ENCODE measurements around the gene SPATA13. TPM values are rescaled to one million over a fixed set of nuclear protein-coding genes. Genes with fewer than 3 reads are reported as not detected.
A peak's percentile ranks its signal among the peaks of the same experiment; 100 is the strongest.
"Not testable (repeated sequence)": the region's sequence is repeated elsewhere in the genome, so short reads cannot be mapped to it uniquely, and the experiment has no call there.

Gene SPATA13
- polyA plus RNA-seq, 3 donors from 2014 or later: 19.0 to 112 (median 65.6) TPM

DNA sequence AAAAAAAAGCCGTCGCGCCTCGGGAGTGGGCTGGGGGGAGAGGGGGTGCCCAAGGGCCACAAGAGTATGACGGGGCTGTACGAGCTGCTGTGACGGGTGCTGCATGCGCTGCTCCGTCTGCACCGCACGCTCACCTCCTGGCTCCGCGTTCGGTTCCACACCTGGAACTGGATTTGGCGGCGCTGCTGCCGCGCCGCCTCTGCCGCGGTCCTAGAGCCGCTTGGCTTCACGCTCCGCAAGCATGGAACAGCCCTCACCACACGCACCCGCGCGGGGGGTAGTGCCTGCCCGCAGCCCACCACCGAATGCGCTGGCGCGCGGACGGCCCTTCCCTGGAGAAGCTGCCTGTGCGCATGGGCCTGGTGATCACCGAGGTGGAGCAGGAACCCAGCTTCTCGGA, 167.6 kb downstream of the SPATA13 start:
- Mint-ChIP-seq H3K36me3 (no peaks in the 10 kb centered on the region), H3K9me3 (peaks cover 0 to 3% (median 0%) of the 10 kb centered on the region in 6 donors), H3K4me1 (peaks cover 0 to 2% of the 10 kb centered on the region in 2 donors), H3K27ac (no peak overlapping the region), H3K27me3 (ENCODE audit: low read depth in 3 of 3) (peaks cover 2 to 15% (median 12%) of the 10 kb centered on the region in 3 donors), H3K4me3 (peak overlapping the region in 2 of 5 donors; percentile 10 to 55)
- no peak for DNase-seq

DNA sequence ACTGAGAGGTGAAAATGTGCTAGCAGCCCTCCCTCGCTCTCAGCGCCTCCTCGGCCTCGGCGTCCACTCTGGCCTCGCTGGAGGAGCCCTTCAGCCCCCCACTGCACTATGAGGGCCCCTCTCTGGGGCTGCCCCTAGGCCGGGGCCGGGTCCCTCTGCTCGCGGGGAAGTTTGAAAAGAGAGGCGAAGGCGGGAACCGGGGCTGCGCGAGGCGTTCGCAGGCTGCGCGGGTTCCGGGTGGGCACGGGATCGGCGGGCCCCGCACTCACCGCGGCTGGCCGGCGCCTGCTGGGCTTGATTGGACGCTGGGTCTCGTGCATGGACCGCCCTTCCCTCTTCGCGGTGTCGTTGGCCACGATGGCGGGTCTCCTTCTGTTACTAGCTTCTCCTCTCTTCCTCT, 178.2 kb downstream of the SPATA13 start:
- Mint-ChIP-seq H3K36me3 (no peaks in the 10 kb centered on the region), H3K4me1 (peaks cover 2 to 6% of the 10 kb centered on the region in 2 donors), H3K27ac (no peak overlapping the region), H3K4me3 (no peak overlapping the region), H3K9me3 (no peaks in the 10 kb centered on the region), H3K27me3 (ENCODE audit: low read depth in 3 of 3) (peaks cover 2 to 7% (median 4%) of the 10 kb centered on the region in 3 donors)
- DNase-seq: no peak

DNA sequence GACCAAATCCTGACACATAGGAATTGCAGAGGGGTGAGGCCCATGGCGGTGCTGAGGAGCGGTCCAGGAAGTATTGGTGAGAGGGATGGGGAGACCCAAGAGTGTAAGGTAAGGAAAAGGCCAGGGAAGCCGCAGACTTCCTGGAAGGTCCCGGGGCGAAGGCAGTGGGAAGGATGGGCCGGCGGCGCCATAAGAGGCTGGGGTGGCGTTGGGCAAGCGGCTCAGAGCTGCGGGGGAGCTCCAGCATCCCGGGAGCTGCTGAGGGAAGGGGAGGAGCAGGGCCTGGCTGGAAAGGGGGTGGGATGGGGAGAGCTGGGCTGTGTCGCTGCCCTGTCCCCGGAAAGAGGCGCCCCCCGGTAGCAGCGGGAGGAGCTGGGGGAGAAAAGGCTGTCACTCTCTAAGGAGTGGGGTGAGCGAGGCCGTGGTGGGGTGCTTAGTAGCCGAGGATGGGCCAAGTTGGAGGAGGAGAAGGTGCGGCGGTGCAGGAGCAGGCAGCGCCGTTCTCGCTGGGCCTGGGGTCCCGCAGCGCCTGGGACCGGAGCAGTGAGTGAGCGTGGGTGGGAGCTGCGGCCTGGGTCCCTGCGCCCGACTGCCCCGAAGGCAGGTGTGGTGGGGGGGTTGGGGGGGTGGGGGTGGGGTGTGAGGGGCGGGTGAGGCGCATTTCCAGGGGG, 179.6 kb downstream of the SPATA13 start:
- H3K4me3 Mint-ChIP-seq: no peak overlapping the region
- no peaks in the 10 kb centered on the region for H3K9me3 Mint-ChIP-seq
- no peak for DNase-seq
- H3K4me1 Mint-ChIP-seq: peaks cover 2 to 6% of the 10 kb centered on the region in 2 donors
- H3K27me3 Mint-ChIP-seq (ENCODE audit: low read depth in 3 of 3): peaks cover 0 to 3% (median 2%) of the 10 kb centered on the region in 3 donors
- no peaks in the 10 kb centered on the region for H3K36me3 Mint-ChIP-seq
- H3K27ac Mint-ChIP-seq: no peak overlapping the region

DNA sequence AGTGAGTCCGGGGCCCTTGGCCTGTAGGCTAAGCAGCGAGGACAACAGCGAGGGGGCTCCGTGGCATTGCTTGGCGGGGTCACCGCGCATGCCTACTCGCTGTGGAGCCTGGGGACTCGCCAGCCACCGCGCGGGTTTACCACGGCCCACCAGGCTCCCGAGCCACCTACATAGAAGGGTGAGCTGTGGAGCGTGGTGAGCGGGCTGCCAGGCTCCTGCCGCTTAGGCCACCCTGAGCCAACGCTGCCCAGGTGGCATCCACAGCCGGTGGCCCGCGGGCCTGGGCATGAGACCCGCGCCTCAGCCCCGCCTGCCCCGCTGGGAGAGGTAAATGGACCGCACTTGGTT, 180.1 kb downstream of the SPATA13 start:
- Mint-ChIP-seq H3K4me1 (peaks cover 2 to 6% of the 10 kb centered on the region in 2 donors), H3K4me3 (no peak overlapping the region), H3K9me3 (no peaks in the 10 kb centered on the region), H3K27me3 (ENCODE audit: low read depth in 3 of 3) (peaks cover 0 to 3% (median 2%) of the 10 kb centered on the region in 3 donors), H3K36me3 (no peaks in the 10 kb centered on the region), H3K27ac (no peak overlapping the region)
- no peak for DNase-seq

DNA sequence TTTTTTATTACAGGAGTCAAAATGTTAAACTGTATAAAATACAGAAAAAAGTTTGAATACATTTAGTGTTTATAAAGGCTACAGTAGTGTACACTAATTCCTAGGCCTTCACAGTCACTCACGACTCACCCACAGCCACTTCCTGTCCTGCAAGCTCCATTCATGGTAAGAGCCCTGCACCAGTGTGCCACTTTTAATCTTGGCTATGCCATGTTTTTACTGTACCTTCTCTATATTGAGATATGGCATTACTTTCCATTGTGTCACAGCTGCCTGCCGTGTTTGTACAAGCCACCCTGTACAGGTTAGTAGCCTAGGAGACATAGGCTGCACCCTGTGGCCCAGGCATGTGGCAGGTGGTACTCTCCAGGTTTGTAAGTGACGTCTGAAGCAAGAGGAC, 180.9 kb downstream of the SPATA13 start:
- Mint-ChIP-seq H3K36me3 (no peaks in the 10 kb centered on the region), H3K4me3 (no peak overlapping the region), H3K27ac (no peak overlapping the region), H3K9me3 (no peaks in the 10 kb centered on the region), H3K4me1 (peaks cover 2 to 6% of the 10 kb centered on the region in 2 donors), H3K27me3 (ENCODE audit: low read depth in 3 of 3) (peaks cover 2 to 3% (median 2%) of the 10 kb centered on the region in 3 donors)
- DNase-seq: no peak

DNA sequence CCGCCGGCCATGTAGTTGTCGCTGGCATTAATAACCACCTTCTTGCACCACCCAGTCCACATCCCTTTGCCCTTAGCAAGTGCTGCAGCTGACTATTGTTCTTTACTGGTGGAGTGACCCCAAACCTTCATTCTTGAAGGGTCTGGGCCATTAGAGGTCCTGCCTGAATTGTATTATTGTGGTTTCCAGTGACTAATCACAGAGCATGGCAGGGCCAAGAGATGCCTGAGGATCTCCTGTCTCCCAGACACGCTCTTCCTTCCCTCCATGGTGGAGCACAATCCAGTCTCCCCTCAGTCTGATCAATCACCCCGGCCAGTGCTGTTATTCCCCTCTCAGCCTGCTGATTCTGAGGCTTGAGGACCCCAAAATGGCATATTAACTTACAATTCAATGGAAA, 187.9 kb downstream of the SPATA13 start:
- no peaks in the 10 kb centered on the region for H3K4me1 Mint-ChIP-seq
- DNase-seq: no peak
- H3K27me3 Mint-ChIP-seq (ENCODE audit: low read depth in 3 of 3): peaks cover 0 to 3% (median 0%) of the 10 kb centered on the region in 3 donors
- no peak overlapping the region for H3K27ac Mint-ChIP-seq
- no peaks in the 10 kb centered on the region for H3K9me3 Mint-ChIP-seq
- H3K36me3 Mint-ChIP-seq: no peaks in the 10 kb centered on the region
- H3K4me3 Mint-ChIP-seq: no peak overlapping the region

DNA sequence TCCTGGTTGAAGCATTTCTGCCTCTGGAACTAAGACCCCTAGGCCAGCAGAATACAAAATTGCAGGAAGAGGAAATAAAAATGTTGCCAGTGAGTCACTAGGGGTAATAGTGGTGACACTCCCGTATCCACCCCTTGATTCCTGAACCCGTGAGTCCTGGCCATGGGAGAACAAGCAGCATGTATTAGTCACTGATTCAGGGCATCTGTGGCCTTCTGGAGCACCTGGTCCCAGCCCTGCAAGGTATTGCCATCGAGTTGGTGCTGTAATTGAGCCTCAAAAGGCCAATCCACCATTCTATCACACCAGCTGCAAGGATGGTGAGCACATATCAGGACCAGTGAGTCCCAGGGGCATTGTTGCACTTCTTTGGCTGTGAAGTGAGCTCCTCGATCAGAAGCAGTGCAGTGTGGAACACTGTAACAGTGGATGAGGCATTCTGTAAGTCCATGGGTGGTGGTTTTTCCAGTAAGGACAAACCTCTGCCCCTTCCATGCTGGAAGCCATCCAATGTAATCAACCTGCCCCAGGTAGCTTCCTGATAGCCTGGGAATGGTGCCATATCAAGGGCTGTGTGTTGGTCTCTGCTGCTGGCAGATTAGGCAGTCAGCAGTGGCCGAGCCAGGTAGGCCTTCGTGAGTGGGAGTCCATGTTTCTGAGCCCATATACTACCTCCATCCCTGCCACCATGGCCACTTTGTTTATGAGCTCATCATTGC, 188.4 kb downstream of the SPATA13 start:
- Mint-ChIP-seq H3K9me3 (no peaks in the 10 kb centered on the region), H3K4me1 (no peaks in the 10 kb centered on the region), H3K36me3 (no peaks in the 10 kb centered on the region), H3K4me3 (no peak overlapping the region), H3K27me3 (ENCODE audit: low read depth in 3 of 3) (peaks cover 0 to 3% (median 0%) of the 10 kb centered on the region in 3 donors), H3K27ac (no peak overlapping the region)
- no peak for DNase-seq

DNA sequence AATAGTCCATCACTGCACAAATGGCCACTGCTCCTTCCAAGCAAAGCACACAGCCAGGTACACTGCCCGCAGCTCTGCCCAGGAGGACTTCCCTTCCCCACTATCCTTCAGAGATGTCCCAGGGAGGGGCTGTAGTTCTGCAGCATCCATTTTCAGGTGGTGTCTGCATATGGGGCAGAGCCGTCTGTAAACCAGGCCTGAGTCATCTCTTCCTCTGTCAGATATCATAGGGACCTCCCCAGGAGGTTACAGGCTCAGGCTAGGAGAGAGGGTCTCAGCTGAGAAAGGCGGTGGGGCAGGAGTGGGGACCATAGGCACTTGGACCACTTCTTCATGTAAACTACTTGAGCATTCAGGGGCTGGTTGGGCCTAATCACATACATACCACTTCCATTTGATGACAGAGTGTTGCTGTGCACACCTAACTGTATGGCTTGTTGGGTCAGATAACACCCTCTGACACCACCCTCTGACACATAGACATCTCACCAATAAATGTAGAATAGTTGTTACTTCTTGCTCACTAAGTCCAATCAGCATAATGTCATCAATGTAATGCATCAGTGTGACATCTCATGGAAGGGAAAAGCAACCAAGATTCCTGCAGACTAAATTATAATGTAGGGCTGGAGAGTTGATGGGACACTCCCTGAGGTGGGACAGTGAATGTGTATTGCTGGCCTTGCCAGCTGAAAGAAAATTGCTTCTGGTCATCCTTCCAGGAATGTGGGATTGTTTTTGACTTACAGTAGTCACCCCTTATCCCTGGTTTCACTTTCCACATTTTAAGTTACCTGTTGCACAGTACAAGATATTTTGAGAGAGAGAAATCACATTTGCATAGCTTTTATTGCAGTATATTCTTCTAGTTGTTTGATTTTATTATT, 189.5 kb downstream of the SPATA13 start:
- not testable (repeated sequence) for H3K36me3 Mint-ChIP-seq; H3K4me3 Mint-ChIP-seq; DNase-seq; H3K9me3 Mint-ChIP-seq; H3K27me3 Mint-ChIP-seq (ENCODE audit: low read depth in 3 of 3); H3K27ac Mint-ChIP-seq; H3K4me1 Mint-ChIP-seq

DNA sequence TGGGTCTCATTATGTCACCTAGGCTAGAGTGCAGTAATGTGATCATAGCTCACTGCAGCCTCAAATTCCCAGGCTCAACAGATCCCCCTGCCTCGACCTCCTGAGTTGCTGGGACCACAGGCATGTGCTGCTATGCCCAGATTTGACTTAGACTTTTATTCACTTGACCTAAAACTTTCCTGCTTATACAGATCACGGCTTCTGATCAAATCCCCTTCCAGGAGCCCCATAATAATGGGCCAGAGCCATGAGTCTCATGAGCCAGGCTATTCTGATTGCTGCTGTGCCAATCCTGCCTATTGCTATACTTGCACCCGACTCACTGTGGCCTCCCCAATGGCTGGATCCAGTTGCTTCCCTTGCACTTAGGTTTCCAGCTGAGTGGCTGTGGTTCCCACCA, 190.9 kb downstream of the SPATA13 start:
- Mint-ChIP-seq H3K27ac (no peak overlapping the region), H3K36me3 (no peaks in the 10 kb centered on the region), H3K27me3 (ENCODE audit: low read depth in 3 of 3) (peaks cover 0 to under 1% (median 0%) of the 10 kb centered on the region in 3 donors), H3K9me3 (no peaks in the 10 kb centered on the region), H3K4me1 (no peaks in the 10 kb centered on the region), H3K4me3 (no peak overlapping the region)
- no peak for DNase-seq

DNA sequence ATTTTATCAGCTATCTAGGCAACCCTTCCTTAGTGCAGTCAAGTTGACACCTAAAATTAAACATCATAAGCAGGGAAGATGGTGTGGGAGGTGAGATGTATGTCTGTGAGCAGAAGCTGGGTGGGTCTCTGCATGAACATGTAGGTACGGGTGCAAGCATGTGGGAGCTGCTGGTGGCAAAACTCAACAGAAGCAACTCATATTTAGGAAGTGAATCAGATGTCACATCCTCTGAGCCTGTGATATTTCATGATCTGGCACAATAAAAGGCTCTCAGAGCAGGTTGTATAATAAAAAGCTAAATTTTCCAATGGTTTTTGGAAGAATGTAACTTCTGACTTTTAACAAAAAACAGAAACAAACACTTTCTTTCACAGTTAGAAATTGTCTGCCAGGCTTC, 193.2 kb downstream of the SPATA13 start:
- no peak overlapping the region for H3K27ac Mint-ChIP-seq
- H3K4me3 Mint-ChIP-seq: no peak overlapping the region
- DNase-seq: no peak
- H3K36me3 Mint-ChIP-seq: no peaks in the 10 kb centered on the region
- H3K4me1 Mint-ChIP-seq: no peaks in the 10 kb centered on the region
- H3K9me3 Mint-ChIP-seq: no peaks in the 10 kb centered on the region
- H3K27me3 Mint-ChIP-seq (ENCODE audit: low read depth in 3 of 3): no peaks in the 10 kb centered on the region

DNA sequence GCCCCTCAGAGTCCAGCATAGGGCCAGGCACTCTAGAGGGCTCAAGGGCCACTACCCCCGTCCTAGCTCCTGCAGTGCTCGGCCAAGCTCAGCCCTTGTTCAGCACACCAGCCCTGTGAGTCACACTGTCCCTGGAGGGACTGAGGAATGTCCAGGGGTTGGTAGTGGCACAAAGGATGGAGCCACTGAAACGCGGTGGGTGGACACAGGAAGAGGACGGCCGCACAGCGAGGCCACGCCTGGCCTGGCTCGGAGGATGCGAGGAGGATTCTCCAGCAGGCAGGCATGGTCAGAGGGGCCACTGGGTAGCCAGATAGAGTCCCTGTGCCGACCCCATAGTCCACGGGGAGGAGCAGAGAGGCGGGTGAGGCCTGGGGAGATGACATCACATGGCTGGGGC, 194.6 kb downstream of the SPATA13 start:
- H3K36me3 Mint-ChIP-seq: no peaks in the 10 kb centered on the region
- no peaks in the 10 kb centered on the region for H3K27me3 Mint-ChIP-seq (ENCODE audit: low read depth in 3 of 3)
- DNase-seq: no peak
- no peaks in the 10 kb centered on the region for H3K9me3 Mint-ChIP-seq
- no peaks in the 10 kb centered on the region for H3K4me1 Mint-ChIP-seq
- H3K27ac Mint-ChIP-seq: no peak overlapping the region
- H3K4me3 Mint-ChIP-seq: no peak overlapping the region

DNA sequence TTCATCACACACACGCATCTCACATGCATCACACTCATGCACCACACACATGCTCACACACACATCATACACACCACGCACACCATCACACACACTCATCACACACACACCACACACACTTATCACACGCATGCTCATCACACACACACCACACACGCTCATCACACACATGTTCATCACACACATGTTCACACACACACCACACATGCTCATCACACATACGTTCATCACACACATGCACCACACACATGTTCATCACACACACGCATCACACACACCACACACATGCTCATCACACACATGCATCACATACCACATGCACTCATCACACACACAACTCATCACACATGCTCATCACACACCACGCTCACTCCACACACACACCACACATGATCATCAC, 195.8 kb downstream of the SPATA13 start:
- no peaks in the 10 kb centered on the region for H3K36me3 Mint-ChIP-seq

More for the DNA sequence above, 195.8 kb downstream of the SPATA13 start:
- no peaks in the 10 kb centered on the region for H3K27me3 Mint-ChIP-seq (ENCODE audit: low read depth in 3 of 3)
- H3K9me3 Mint-ChIP-seq: no peaks in the 10 kb centered on the region
- no peak overlapping the region for H3K27ac Mint-ChIP-seq
- no peak overlapping the region for H3K4me3 Mint-ChIP-seq
- no peak for DNase-seq
- H3K4me1 Mint-ChIP-seq: no peaks in the 10 kb centered on the region
